K562 (cell line): Measurements from ENCODE around the gene TMEM207. TPM values are rescaled to one million over a fixed set of nuclear protein-coding genes. Genes with fewer than 3 reads are reported as not detected.

ENCODE experiments used
- ATAC-seq: fragments of 200-7000 bp; cut with Tn5 transposase; 3 replicates; pipeline ENCODE4 v1.9.1; 2020; ENCODE audit warnings: moderate library complexity
- BruUV-seq: library from RNA; stranded (reverse); fragments of 400-500 nt; replicated peaks from 2 replicates; lab custom pipeline; 2021; lab: Mats Ljungman, UMichigan
- CTCF ChIA-PET: fragments of 300-600 bp; formaldehyde crosslinking; extraction: SDS; loops from one replicate; lab custom pipeline; 2021; ENCODE audit warnings: low intra/inter-chr PET ratio; lab: Yijun Ruan, JAX
- POLR2A ChIA-PET: fragments of 300-600, 350-650 bp; sonication (Branson Sonifier 250); formaldehyde crosslinking; extraction: SDS; loops from one replicate; lab custom pipeline; 2021; ENCODE audit warnings: antibody characterized with exemption, inconsistent platforms; lab: Yijun Ruan, JAX
- DNase-seq, 4 experiments: peaks; one replicate each; pipeline versions ENCODE4 v3.0.0 to v3.0.0-alpha.2; 2011 to 2018; ENCODE audit warnings: low spot score in 3 of 4, mixed read lengths in 3 of 4; ENCODE audit errors: extremely low read depth in 1 of 4
- FAIRE-seq: peaks from 2 replicates; lab custom pipeline; 2011; peaks lifted over from hg19 to GRCh38; lab: Jason Lieb, UNC
- H2AFZ ChIP-seq: 2 replicates; pipeline ENCODE4 v1.6.0; 2011; ENCODE audit warnings: low read depth, low read length, control low read depth, inconsistent platforms
- H3K27ac ChIP-seq: fragments of 200-600 bp; 3 replicates; pipeline ENCODE4 v1.8.0; 2011; ENCODE audit warnings: low read depth, mild to moderate bottlenecking, control low read depth, inconsistent platforms, low read length, moderate library complexity, mixed read lengths; ENCODE audit errors: extremely low read depth
- H3K27me3 ChIP-seq, 2 experiments: fragments of 300-600 bp in 1 of 2; 2 replicates in 1 of 2; 3 replicates in 1 of 2; pipeline versions ENCODE4 v1.6.0 to v1.8.0; 2011; ENCODE audit warnings: inconsistent platforms in 2 of 2, low read length in 2 of 2, mild to moderate bottlenecking in 1 of 2, mixed read lengths in 1 of 2, moderate library complexity in 1 of 2; ENCODE audit not compliant: control insufficient read depth in 2 of 2, insufficient read depth in 2 of 2
- H3K36me3 ChIP-seq: fragments of 300-600 bp; 3 replicates; pipeline ENCODE4 v1.8.0; 2011; ENCODE audit warnings: mild to moderate bottlenecking, low read length, inconsistent platforms; ENCODE audit not compliant: control insufficient read depth, insufficient read depth
- H3K4me1 ChIP-seq, 2 experiments: fragments of 200-600 bp in 1 of 2; replicated peaks in 1 of 2; 2 replicates in 1 of 2; 3 replicates in 1 of 2; pipeline versions ENCODE4 v1.5.1 to v1.8.0; 2011; ENCODE audit warnings: inconsistent platforms in 2 of 2, low read length in 2 of 2, mild to moderate bottlenecking in 1 of 2, mixed read lengths in 1 of 2, moderate library complexity in 1 of 2; ENCODE audit not compliant: control insufficient read depth in 2 of 2, insufficient read depth in 2 of 2
- H3K4me2 ChIP-seq: 2 replicates; pipeline ENCODE4 v1.6.1; 2011; ENCODE audit warnings: low read length, control low read depth, inconsistent platforms, mixed read lengths; ENCODE audit not compliant: insufficient read depth
- H3K4me3 ChIP-seq: fragments of 200-600 bp; sonication (generic), shearing (Covaris generic); 2 replicates; pipeline ENCODE4 v1.5.1; 2016; ENCODE audit warnings: control low read depth, inconsistent platforms
- H3K79me2 ChIP-seq: fragments of 200-600 bp; 3 replicates; pipeline ENCODE4 v1.8.0; 2011; ENCODE audit warnings: low read length, inconsistent platforms; ENCODE audit not compliant: control insufficient read depth, insufficient read depth
- H3K9ac ChIP-seq, 2 experiments: 2 replicates each; pipeline versions ENCODE4 v1.6.0 to v1.6.1; 2011; ENCODE audit warnings: low read depth in 2 of 2, low read length in 2 of 2, control low read depth in 1 of 2, inconsistent platforms in 1 of 2, mild to moderate bottlenecking in 1 of 2, mixed read lengths in 1 of 2; ENCODE audit not compliant: insufficient read depth in 1 of 2
- H3K9me1 ChIP-seq: one replicate; pipeline ENCODE4 v1.6.0; 2011; ENCODE audit warnings: inconsistent platforms, mild to moderate bottlenecking, low read length, moderate library complexity; ENCODE audit not compliant: control insufficient read depth, insufficient read depth
- H3K9me3 ChIP-seq: replicated peaks from 2 replicates; pipeline ENCODE4 v1.5.1; 2011; ENCODE audit warnings: low read depth, low read length, inconsistent platforms; ENCODE audit not compliant: control insufficient read depth, insufficient read depth
- H4K20me1 ChIP-seq: replicated peaks from 2 replicates; pipeline ENCODE4 v1.6.1; 2011; ENCODE audit warnings: low read length, inconsistent platforms, mixed read lengths; ENCODE audit not compliant: control insufficient read depth, insufficient read depth
- CBX8 ChIP-seq: fragments of 200-600 bp; sonication (generic); IDR thresholded peaks from 2 replicates; pipeline ENCODE4 v1.6.1; 2012; ENCODE audit warnings: borderline replicate concordance, mixed run types, low read depth, mild to moderate bottlenecking, moderate library complexity, mixed read lengths, low read length, control low read depth, inconsistent platforms; ENCODE audit not compliant: poor library complexity, severe bottlenecking; ENCODE audit errors: extremely low read depth
- CREB1 ChIP-seq, 2 experiments: sonication (generic) in 1 of 2; formaldehyde crosslinking in 1 of 2; IDR thresholded peaks; 2 replicates each; pipeline versions ENCODE4 v1.6.1 to v1.8.0; 2012 to 2022; ENCODE audit warnings: inconsistent platforms in 1 of 2, mild to moderate bottlenecking in 1 of 2, missing genetic modification reagents in 1 of 2, moderate library complexity in 1 of 2
- HDAC6 ChIP-seq: IDR thresholded peaks from 2 replicates; pipeline ENCODE4 v1.6.1; 2012; ENCODE audit warnings: low read depth, mild to moderate bottlenecking, control low read depth, inconsistent platforms, low read length, moderate library complexity
- HNRNPL ChIP-seq: fragments of 200-400 bp; formaldehyde crosslinking; IDR thresholded peaks from 2 replicates; pipeline ENCODE4 v1.6.1; 2017; ENCODE audit warnings: low read depth, mild to moderate bottlenecking, low read length
- MXI1 ChIP-seq: IDR thresholded peaks from 2 replicates; pipeline ENCODE4 v1.6.1; 2011; ENCODE audit warnings: low read depth, mild to moderate bottlenecking, improper control_type of control experiment, low read length
- POLR3A ChIP-seq: IDR thresholded peaks from 2 replicates; pipeline ENCODE4 v1.6.1; 2011; ENCODE audit warnings: borderline replicate concordance, mild to moderate bottlenecking, moderate library complexity; ENCODE audit not compliant: insufficient read length, insufficient read depth; ENCODE audit errors: extremely low read depth
- SMAD4 ChIP-seq: fragments of 250-450 bp; sonication (Bioruptor Pico); conservative IDR thresholded peaks from 2 replicates; pipeline ENCODE4 v1.8.0; 2021; ENCODE audit warnings: inconsistent platforms, mild to moderate bottlenecking, moderate library complexity
- XRCC3 ChIP-seq: fragments of 450-650 bp; IDR thresholded peaks from 2 replicates; pipeline ENCODE4 v1.6.1; 2017; ENCODE audit warnings: mild to moderate bottlenecking, moderate library complexity
- XRCC4 ChIP-seq: IDR thresholded peaks from one replicate; pipeline ENCODE4 v1.6.1; 2011; ENCODE audit not compliant: insufficient read depth, insufficient read length; ENCODE audit errors: extremely low read depth
- ZNF778 ChIP-seq: fragments of 450-650 bp; formaldehyde crosslinking; IDR thresholded peaks from 2 replicates; pipeline ENCODE4 v1.4.0; 2020; ENCODE audit warnings: mild to moderate bottlenecking, moderate library complexity
- in situ Hi-C: fragments of 300-500 bp; cut with MboI; formaldehyde crosslinking; loops from 4 replicates; pipeline ENCODE4 v1.15.0; 2018; ENCODE audit warnings: inconsistent platforms, mixed read lengths
- intact Hi-C: fragments of 100-400 bp; cut with micrococcal nuclease; formaldehyde crosslinking; loops from 2 replicates; pipeline ENCODE4 v1.14.2; 2022
- polyA plus RNA-seq, 8 experiments: library from polyadenylated mRNA; depleted of rRNA in 4 of 8; stranded (reverse) in 5 of 8; unstranded in 3 of 8; fragments of >200 nt; fragmentation: Nextera tagmentation in 2 of 8; fragmentation: Illumina TruSeq in 1 of 8; extraction: Ambion mirVana in 2 of 8; extraction: Trizol in 1 of 8; gene quantifications; 2 replicates each; pipeline versions ENCODE4 v1.2.1 to v1.2.3, GENCODE V29; 2011 to 2014; ENCODE audit warnings: inconsistent platforms in 1 of 8, missing spikeins in 1 of 8
- total RNA-seq, 7 experiments: library from RNA; depleted of rRNA in 6 of 7; stranded (reverse); fragments of >200 nt in 6 of 7; fragmentation: Illumina TruSeq in 2 of 7; extraction: Trizol in 2 of 7; gene quantifications; 2 replicates each; pipeline versions ENCODE4 v1.2.1 to v1.2.3, GENCODE V29; 2011 to 2021; ENCODE audit warnings: low replicate concordance in 1 of 7
- TF ChIP-seq, protein P1 (sequence below), 2 experiments: fragments of 450-650 bp; IDR thresholded peaks; 2 replicates each; pipeline ENCODE4 v1.6.1; 2016

TMEM207 gene
- total and polyA plus RNA-seq, 9 of the 15 experiments (the other 6 are each of a cell fraction or from before 2014, with no cell fraction given): 0.04 to 0.10 (median 0.04) TPM; not detected in 4

DNA sequence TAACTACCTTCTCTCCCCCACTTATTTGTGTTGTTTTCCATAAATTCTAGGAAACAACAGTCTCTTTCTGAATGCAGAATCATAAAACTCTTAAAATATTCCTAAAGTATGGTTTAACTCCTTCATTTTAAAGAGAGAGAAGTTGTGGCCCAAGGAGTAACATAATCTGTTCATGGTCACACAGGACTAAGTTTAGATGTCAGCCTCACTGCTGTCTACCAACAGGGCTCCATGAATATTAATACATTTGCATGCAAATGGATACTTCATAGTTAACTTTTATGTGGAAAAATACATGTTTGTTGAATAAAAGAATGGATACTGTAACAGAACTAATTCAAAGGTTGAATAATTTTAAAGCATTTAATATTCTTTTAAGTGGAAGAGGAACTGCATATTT lies 45.7 kb upstream of the TMEM207 start:
- no TSS peak for BruUV-seq
- in situ Hi-C loops (no loop called here), intact Hi-C loops (no loop called here)
- Histone ChIP-seq H2AFZ (no peak overlapping the region), H3K9me1 (no peaks in the 10 kb centered on the region), H3K4me1 (no peaks in the 10 kb centered on the region), H3K9ac (no peak overlapping the region), H4K20me1 (no peaks in the 10 kb centered on the region), H3K4me3 (no peak overlapping the region), H3K79me2 (no peaks in the 10 kb centered on the region), H3K9me3 (0 out of 2 replicates have a peak, but pooled peaks cover 2% of the 10 kb centered on the region), H3K27me3 (no peaks in the 10 kb centered on the region), H3K4me2 (no peak overlapping the region), H3K27ac (no peak overlapping the region), H3K36me3 (no peaks in the 10 kb centered on the region)
- DNase-seq: no peak
- ChIA-PET POLR2A (no interaction called here), CTCF (no interaction called here)
- ATAC-seq: no peak
- FAIRE-seq: no peak
- TF ChIP-seq HNRNPL (no peak), XRCC3 (no peak), CREB1 (IDR thresholded peaks at IDR 0.05) (no peak), CREB1 (CRISPR knock-in tag; IDR thresholded peaks at IDR 0.05) (no peak), ZNF778 (CRISPR knock-in tag) (no peak), CBX8 (no peak), MXI1 (no peak), XRCC4 (no peak), HDAC6 (no peak), POLR3A (no peak), SMAD4 (CRISPR knock-in tag) (no peak)
- TF ChIP-seq, protein P1, sequence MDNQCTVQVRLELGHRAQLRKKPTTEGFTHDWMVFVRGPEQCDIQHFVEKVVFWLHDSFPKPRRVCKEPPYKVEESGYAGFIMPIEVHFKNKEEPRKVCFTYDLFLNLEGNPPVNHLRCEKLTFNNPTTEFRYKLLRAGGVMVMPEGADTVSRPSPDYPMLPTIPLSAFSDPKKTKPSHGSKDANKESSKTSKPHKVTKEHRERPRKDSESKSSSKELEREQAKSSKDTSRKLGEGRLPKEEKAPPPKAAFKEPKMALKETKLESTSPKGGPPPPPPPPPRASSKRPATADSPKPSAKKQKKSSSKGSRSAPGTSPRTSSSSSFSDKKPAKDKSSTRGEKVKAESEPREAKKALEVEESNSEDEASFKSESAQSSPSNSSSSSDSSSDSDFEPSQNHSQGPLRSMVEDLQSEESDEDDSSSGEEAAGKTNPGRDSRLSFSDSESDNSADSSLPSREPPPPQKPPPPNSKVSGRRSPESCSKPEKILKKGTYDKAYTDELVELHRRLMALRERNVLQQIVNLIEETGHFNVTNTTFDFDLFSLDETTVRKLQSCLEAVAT (IDR thresholded peaks at IDR 0.05): no peak
